NCI-H2196 (cell line): Measurements from ENCODE around the gene MAPKAP1.
"Not testable (repeated sequence)": the region's sequence is repeated elsewhere in the genome, so short reads cannot be mapped to it uniquely, and the experiment has no call there.

Experiments used
- DNase-seq: peaks from one replicate; lab custom pipeline; 2025; ENCODE audit not compliant: unreplicated experiment; lab: John Stamatoyannopoulos, UW

MAPKAP1 gene

DNA sequence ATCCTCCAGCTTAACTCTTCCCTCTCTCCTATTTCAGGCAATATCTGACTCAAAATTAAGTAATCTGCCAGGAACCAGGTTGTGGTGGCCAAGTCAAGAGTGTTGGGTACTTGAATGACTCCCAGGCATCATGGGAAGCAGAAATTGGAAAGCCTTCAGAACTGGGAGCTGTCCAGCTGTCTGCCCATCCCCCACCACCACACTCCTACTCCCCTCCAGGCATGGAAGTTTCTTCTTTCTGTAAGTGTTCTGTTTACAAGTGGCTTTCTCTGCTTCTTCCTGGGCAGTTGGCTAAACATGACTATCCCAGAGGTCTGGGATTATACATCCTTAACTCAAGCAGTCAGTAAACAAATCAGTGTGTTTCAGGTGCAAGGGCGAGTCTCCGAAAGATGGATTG lies 25.6 kb upstream of the MAPKAP1 start:
- DNase-seq, result no peak

GRCh38 chr9:125730168-125730567 lies 23.2 kb upstream of the MAPKAP1 start:
- DNase-seq, result no peak

DNA sequence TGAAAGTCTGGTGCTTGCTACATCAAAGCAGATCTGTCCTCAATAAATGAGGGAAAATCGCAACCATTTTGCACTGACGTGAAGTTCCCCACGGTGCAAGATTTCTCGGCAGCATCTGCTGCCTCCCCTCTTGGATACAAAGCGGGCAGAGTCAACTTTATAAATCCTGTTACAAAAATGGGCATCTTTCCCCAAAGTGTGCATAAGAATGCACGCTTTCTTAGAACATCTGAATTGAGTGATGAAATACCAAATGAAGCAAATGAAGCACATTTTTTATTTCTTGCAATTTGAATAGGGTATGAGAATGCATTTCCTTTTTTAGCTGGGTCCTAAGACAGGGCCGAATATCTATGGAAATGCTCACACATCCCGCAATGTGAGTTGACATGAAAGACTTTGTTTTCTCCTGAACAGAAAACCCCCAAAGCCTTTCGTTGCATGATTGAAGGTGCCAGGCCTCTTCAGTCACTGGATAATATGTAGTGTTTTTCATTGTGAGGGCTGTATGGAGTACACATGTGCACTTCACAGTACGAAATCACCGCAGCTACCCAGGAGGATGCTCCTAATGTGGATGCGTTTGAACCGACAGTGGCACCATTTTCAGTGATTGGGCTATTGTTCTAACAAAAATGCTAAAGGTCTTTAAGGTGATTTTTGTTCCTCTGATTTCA lies 19.6 kb upstream of the MAPKAP1 start:
- DNase-seq, result no peak

- DNase-seq, result no peak
Observed at GRCh38 chr9:125707472-125707804, 430 bp upstream of the MAPKAP1 start.

DNA sequence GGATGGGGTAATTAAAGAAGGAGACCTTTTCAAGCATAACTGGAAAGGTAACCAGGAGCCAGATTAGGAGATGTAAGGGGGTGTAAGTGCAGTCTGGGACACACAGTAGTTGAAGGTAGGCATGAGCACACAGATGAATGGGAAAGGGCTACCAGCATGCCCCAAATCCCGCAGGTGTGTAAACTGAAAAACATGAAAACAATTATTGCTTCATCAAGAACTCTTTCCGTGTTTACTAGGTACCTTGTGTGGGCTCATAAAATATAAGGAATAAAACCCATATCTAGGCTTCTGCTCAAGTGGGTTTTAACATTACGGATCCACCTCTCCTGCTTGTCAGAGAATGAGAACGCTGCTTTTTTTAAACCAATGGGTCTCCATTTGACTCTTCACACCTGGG lies 1.1 kb downstream of the MAPKAP1 start:
- DNase-seq, result no peak

DNA sequence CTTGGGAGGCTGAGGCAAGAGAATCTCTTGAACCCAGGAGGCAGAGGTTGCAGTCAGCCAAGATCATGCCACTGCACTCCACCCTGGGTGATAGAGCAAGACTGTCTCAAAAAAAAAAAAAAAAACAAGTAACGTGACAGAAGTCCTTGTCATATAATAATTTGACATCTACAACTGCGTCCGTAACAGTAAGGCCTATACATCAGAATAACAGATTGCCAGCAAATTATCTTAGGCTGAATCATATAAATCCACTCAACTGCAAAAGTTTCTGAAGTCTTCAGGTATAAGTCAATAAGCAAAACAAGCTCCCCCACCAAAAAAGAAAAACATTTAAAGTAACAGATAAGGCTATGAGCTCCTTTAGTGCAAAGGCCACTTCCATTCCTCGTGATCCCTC lies 3.3 kb downstream of the MAPKAP1 start:
- DNase-seq, result no peak

- no peak for DNase-seq
Observed at GRCh38 chr9:125701351-125701750, 5.7 kb downstream of the MAPKAP1 start.

DNA sequence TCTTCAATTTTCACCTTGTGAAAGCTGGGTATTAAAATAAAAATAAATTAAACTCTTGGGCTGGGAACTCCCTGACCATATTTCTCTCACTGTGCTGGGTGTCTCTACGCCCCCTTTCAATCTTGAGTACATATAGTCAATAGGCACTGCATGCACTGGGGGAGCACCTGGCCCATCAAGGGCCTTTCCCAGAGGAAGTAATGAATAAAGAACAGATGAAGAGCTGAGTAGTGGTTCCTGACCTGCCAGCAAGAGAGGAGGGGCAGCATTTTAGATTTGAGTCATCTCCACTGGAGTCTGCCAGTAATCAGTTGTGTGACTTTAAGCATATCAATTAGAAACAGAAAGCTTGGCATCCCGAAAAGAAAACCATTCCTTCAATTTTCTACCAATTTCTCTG lies 6.2 kb downstream of the MAPKAP1 start:
- DNase-seq, result no peak

DNA sequence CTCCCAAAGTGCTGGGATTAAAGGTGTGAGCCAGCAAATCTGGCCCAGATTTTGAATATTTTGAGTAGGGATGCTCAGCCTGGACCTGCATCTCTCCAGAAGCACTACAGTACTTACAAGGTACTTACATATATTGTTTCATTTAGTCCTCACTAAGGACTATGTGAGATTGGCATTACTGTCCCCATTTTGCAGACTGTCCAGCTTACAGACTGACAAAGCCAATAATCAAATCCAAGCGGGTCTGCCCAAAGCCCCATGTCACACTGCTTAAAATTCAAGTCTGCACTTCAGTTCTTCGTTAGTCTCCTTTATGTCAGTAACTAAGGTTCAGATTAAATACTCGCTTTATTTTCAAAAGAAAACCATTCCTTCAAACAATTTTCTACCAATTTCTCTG lies 7.1 kb downstream of the MAPKAP1 start:
- no peak for DNase-seq

DNA sequence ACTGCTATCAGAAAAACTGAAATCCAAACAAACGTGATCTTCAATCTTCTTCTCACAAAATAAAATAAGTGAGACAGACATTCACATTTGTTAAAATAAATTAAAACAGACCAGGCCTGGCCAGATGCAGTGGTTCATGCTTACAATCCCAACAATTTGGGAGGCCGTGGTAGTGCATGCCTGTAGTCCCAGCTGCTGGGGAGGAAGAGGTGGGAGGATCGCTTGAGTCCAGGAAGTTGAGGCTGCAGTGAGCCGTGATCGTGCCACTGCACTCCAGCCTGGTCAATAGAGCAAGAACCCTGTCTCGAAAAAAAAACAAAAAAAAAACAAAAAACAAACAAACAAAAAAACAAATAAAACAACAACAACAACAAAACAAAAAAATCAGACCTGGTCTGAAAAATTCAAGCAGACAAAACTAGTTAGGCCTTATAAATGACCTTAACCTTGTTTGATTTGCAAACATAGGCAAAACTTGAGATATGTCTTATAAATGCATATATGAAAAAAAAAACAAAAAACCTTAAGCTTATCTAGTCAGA lies 10.8 kb downstream of the MAPKAP1 start:
- DNase-seq, result no peak

- not testable (repeated sequence) for DNase-seq
Observed at GRCh38 chr9:125695548-125695947, 11.5 kb downstream of the MAPKAP1 start.

- DNase-seq, result no peak
Observed at GRCh38 chr9:125694478-125694877, 12.5 kb downstream of the MAPKAP1 start.

DNA sequence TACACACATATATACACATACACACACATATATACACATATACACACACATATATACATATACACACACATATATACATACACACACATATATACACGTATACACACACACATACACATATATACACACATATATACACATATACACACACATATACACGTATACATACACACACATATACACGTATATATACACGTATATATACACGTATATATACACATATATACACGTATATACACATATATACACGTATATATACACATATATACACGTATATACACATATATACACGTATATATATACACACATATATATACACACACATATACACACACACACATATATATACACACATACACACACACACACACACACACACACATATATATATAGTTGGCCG lies 13.5 kb downstream of the MAPKAP1 start:
- not testable (repeated sequence) for DNase-seq

DNA sequence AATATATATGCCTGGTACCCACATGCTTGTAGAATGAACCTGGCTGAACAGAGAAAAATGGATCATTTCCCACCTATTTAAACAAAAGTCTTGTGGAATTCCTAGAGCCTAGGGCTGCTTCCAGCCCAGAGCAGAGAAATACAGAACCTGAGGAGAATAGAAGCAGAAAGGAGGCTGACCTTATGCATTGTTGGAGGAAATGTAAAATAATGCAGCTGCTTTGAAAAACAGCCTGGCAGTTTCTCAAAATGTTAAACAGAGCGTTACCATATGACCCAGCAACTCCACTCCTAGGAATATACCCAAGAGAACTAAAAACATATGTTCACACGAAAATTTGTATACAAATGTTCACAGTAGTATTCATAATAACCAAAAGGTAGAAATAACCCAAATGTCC lies 15.1 kb downstream of the MAPKAP1 start:
- no peak for DNase-seq

GRCh38 chr9:125690679-125691078 lies 16.3 kb downstream of the MAPKAP1 start:
- no peak for DNase-seq

- DNase-seq, result no peak
Observed at GRCh38 chr9:125687163-125687863, 19.7 kb downstream of the MAPKAP1 start.

GRCh38 chr9:125685167-125685566 lies 21.8 kb downstream of the MAPKAP1 start:
- DNase-seq, result no peak

- no peak for DNase-seq
Observed at GRCh38 chr9:125683486-125683885, 23.5 kb downstream of the MAPKAP1 start.

DNA sequence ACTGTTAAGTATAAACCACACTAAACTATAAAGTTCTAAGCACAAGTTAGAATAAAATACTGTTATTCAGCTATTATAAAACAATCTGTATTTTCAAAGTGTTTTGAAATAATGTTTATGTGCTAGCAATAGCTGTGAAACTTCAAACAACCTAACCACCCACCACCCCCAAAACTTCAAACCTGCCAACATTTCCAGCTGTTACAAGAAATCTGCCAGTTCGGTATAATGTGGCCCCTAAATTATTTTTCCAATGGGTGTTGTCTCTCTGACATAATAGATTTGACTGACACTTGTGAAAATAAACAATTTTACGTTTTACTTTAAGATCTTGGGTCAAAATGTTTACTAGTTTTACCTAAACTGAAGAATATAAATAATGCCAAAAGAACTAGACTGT lies 24.7 kb downstream of the MAPKAP1 start:
- DNase-seq, result no peak

- DNase-seq, result no peak
Observed at GRCh38 chr9:125681657-125682056, 25.4 kb downstream of the MAPKAP1 start.

DNA sequence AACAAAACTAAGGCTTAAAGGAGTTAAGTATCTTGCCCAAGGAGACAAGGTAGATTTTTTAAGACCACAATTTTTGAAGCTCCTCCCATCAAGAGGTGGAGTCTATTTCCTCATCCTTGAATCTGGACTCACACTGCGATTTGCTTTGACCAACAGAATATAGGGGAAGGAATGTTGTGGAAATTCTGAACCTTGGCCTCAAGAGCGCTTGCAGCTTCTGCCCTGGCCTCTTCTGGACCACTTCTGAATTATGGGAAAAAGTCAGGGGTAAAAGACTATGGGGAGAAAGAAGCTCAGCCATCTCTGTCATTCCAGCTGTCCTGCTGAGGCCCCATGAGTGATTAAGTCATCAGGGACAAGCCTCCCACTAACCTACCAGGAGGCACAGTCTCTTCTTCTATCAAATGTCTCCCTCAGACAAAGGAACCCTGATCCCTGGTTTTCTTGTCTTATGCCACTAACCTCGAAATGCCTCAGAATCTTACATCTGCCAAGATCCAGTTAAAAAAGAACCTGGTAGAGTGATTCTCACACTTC lies 25.9 kb downstream of the MAPKAP1 start:
- DNase-seq, result no peak

- DNase-seq, result no peak
Observed at GRCh38 chr9:125680445-125680844, 26.6 kb downstream of the MAPKAP1 start.
